Activated CD4-positive, alpha-beta T cell treated with anti-CD3 and anti-CD28 coated beads, Interleukin-2, amount 50 U/mL, for 24 hours (primary cell): ENCODE results near the gene DNAJC25.
"Not testable (repeated sequence)": the region's sequence is repeated elsewhere in the genome, so short reads cannot be mapped to it uniquely, and the experiment has no call there.

Source experiments
- DNase-seq, 2 donors: peaks; one replicate each; pipeline ENCODE4 v3.0.0-alpha.2; 2020; ENCODE audit warnings: low read depth in 1 of 2, low spot score in 1 of 2

The DNAJC25 gene

DNA sequence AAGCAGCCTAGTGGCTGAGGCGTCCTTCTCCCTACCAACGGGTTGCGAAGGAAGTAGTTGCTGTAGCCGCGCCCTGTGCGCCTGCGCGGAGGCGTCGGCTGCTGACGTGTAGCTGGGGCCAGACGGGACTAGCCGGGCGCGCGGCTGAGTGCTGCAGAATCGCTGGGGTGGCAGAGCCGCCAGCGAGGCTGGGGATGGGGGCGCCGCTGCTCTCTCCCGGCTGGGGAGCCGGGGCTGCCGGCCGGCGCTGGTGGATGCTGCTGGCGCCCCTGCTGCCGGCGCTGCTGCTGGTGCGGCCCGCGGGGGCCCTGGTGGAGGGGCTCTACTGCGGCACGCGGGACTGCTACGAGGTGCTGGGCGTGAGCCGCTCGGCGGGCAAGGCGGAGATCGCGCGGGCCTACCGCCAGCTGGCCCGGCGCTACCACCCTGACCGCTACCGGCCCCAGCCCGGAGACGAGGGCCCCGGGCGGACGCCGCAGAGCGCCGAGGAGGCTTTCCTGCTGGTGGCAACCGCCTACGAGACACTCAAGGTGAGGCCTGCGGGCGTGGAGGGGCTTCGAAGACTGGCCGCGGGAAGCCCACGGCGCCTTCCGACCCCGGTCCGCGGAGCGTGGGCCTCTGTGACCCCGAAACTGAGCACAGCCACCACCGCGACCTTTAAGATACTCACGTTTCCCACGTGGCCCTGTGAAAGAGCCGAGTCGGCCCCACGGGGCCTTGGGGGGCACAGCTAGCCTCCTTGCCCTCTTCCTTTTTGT lies at the start of gene DNAJC25:
Gene DNAJC25, plus strand, starts transcription at position 121 of the 758 bp plus-strand sequence. Its CDS starts 74 bp downstream, at position 195.
- DNase-seq: peak; percentile 86 to 93

DNA sequence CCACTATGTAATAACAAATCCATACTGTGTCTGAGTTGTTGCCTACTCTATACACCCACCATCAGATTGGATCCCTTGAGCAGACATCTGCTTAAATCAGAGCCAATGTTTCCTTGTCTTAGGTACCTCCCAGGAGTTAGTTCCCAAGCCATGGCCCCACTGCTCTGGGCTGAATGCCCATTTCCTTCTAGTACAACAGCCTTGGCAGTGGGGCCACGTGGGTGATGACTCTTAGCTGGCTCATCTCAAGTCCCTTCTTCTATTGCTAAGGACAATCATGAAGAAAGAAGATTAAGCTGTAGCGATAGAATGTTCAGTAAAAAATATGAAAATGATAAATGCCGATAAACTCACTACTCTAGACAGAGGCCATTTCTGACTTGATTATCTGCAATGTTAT lies 48.2 kb upstream of the DNAJC25 start:
- no peak for DNase-seq

DNA sequence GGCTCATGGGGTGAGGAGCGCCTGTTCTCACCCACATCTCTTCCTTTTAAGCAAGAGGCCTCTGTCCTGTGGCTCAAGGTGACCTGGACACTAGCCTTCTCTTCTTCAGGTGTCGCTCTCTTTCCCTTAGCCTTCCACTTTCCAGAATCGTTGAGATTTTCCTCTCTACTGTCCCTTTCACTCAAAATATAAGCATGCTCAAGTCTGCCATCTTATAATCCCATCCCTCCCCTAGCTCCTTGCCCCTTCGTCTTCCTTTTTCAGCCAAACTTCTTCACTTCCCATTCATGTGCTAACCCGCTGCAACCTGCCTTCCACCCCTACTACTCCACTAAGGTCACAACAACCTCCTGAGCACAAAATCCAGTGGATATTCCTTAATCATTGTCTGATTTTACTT lies 44.8 kb upstream of the DNAJC25 start:
- DNase-seq: no peak

DNA sequence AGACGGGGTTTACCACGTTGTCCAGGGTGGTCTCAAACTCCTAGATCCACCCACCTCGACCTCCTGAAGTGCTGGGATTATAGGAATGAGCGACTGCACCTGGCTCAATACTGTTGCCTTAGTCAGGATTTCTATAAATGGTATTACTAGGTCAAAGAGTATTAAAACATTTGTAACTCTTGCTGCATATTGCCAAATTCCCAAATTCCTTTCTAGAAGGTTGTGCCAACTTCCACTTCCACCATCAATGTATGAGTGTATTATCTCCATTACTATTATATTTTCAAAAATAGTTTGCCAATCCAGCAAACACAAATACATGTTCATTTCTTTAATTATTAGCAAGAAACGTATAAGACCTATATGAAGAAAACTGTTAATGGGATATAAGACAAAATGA lies 42.3 kb upstream of the DNAJC25 start:
- no peak for DNase-seq

GRCh38 chr9:111597852-111598732 lies 33.0 kb upstream of the DNAJC25 start:
- DNase-seq: peak; percentile 7 to 25

DNA sequence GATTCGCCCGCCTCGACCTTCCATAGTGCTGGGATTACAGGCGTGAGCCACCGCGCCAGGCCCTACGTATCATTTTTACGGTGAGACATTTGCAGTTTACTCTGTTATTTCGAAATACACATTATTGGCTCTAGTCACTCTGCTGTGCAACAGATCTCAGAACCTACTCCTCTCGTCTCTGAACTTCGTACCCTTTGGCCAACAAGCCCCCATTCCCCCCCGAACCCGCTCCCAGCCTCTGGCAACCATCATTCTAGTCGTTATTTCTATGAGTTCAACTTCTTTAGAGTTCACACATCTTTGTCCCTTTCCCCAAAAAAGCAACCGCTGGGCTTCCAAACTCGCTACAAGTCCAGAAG lies 32.4 kb upstream of the DNAJC25 start:
- DNase-seq: no peak

DNA sequence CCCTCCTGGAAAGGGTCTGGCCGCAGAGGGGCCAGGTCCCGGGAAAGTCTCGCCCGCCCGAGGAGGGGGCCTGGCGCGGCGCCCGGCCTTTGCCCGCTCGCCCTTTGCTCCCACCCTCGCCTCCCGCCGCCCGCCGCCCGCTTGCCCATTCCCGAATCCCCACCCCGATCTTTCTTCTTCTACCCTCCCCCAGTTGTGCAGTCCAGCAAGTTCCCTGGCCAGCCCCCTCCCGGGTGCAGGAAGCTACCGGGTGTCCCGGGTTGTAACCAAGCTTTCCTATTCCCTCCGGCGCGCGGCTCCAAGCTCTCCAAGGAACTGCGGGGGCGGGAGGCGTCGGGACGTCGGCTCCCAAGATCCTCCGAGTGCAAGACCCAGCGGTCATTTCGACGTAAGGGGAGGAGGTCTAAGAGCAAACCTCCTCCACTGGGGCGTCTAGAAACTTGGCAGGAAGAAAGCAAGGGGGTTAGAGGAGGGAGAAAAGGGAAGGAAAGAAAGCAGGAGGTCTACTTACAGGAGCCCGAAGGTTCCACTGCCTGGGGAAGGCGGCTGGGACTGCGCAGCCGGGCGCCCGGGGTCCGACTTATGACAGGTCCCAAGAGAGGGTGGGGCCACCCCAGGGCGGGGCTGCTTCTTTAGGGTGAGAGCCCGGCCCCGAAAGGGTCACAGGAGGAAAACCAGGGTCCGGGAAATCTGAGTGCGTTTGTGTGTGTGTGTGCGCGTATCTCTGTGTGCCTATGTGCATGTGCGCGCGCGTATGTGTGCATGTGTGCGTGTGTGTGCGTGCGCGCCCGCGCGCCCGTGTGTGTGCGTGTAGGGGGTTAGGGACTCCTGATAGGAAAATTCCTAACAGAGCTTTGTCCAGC lies 31.8 kb upstream of the DNAJC25 start, which contains the start of gene PTGR1:
Gene PTGR1, minus strand, starts transcription at position 556 of the 863 bp plus-strand sequence. CDS start 2,225 bp downstream, outside the sequence.
- peak in 1 of 2 donors; percentile 3 for DNase-seq

DNA sequence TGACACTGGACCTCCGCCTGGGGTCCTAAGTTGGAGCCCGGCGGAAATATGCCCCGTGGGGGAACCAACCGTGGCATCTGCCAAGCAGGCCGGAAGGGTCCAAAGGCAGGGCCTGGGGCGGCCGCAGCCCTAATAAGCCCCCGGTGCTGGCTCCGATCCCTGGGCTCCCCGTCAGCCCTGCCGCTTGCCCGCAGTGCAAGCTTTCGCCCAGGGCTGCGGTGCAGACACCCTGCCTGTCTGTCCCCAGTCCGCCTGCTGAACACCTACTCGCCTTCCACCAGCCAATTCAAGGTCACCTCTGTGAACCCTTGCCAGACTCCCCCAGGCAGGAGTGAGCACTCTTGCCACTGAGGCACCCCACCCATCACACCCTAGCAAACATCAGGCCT lies 31.2 kb upstream of the DNAJC25 start:
- no peak for DNase-seq

DNA sequence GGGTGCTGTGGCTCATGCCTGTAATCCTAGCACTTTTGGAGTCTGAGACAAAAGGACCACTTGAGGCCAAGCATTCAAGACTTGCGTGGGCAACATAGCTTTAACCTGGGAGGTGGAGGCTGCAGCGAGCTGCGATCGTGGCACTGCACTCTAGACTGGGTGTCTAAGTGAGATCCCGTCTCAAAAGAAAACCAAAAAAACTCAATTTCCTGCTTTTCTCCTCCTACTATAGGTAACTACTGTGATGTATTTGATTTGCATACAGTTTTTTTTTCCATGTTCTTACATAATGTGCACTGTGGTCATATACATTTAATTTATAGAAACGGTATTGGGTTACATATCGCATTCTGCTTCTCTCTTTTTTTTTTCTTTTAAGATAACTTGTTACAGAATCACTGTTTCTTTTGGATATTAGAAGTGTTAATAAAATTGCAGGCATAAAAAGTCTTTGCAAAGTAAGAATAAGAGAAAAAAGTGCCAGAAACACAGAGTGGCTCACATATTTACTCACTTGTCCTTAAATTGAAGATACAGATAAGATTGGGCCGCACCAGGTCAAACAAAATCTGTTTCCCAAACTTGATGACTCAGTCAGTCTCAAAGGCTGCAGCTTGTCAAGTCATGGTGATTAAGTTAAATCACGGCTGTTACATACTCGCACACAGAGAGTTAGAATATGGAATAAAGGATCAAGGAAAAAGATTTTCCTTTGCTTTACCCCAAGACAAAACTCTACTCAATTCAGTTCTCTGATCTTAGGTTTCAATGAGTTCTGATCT lies 29.7 kb upstream of the DNAJC25 start:
- no peak for DNase-seq

DNA sequence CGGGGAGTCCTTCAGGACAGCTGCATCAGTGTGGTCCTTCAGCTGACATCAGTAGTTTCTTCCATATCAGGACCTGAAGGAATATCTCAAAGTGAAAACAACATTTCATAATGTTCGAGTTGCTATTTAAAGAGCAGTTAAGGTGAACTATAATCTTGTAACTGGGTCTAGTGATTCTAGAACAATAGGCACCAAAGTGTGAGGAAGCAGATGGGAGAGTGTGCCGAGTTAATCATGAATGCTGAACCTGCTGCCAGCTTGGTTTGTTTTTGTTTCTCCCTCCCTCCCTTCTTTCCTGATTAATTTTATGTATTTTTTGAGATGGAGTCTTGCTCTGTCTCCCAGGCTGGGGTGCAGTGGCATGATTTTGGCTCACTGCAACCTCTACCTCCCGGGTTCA lies 28.1 kb upstream of the DNAJC25 start:
- no peak for DNase-seq

DNA sequence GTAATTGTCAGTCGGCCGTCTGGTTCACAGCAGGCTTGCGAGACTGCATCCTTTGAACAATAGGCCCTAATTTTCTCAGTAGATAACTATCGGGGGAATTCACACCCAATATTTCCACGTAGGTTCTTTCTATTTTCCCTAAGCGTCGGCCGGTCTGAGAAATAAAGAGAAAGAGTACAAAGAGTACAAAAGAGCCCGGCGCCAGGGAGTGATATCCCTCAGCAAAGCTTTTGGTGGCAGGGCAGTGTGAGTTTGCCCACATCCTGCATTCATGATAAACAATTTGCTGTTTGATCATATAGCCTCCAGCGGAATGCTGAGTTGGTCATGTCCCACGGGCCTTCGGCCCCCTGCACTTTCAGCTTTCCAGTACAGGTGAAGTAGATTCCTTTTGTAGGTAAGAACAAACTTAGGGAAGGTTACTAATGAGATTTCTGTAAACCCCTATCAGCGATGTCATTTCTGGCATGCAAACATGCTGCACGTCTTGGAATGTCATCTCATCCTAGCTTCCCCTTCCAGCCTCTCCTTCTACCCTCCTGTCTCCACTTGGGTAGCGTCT lies 27.0 kb upstream of the DNAJC25 start:
- no peak for DNase-seq

DNA sequence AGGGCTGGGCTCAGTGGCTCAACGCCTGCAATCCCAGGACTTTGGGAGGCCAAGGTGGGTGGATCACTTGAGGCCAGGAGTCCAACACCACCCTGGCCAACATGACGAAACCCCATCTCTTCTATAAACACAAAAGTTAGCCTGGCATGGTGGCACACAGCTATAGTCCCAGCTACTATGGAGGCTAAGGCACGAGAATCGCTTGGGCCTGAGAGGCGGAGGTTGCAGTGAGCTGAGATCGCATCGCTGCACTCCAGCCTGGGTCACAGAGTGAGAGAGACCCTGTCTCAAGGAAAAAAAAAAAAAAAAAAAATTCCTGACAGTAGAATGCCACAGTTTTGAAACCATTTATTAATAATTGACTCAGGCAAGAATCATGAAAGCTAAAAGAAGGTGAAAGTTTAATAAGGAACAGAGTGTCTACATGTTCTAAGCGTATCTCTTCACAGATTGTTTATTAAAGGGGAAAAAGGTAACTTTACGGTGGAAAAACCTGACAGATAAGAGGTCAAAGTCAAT lies 26.0 kb upstream of the DNAJC25 start:
- DNase-seq: no peak

- DNase-seq: no peak
Measured at GRCh38 chr9:111610149-111610548, 21.0 kb upstream of the DNAJC25 start.

GRCh38 chr9:111610845-111611244 lies 20.3 kb upstream of the DNAJC25 start:
- DNase-seq: no peak

GRCh38 chr9:111613436-111614040 lies 17.6 kb upstream of the DNAJC25 start:
- no peak for DNase-seq

GRCh38 chr9:111615928-111616327 lies 15.2 kb upstream of the DNAJC25 start:
- no peak for DNase-seq

GRCh38 chr9:111617349-111617748 lies 13.8 kb upstream of the DNAJC25 start:
- DNase-seq: not testable (repeated sequence)

- DNase-seq: peak in 1 of 2 donors; percentile 24
Measured at GRCh38 chr9:111621895-111622480, 9.1 kb upstream of the DNAJC25 start.

DNA sequence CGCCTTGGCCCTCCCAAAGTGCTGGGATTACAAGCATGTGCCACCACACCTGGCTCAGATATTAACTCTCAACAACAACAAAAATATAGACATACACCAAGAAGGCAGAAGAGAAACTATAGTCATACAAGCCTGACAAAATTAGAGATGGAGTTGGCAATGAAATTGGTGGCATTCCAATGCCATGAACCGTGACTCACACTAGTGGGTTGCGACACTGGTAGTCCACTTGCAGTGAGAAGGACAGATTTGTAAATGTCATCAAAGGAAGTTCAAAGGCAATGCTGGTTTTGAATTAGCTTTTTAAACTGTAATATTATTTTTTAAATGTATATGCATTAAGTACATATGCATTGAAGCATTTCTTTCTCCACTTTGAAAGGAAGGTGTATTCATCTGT lies 8.5 kb upstream of the DNAJC25 start:
- no peak for DNase-seq
